Transverse colon (tissue), 4 donors: ENCODE results near the gene GOLGA3. TPM values are rescaled to one million over a fixed set of nuclear protein-coding genes. Genes with fewer than 3 reads are reported as not detected.

Experiments used
- DNase-seq: peaks from one replicate; pipeline ENCODE4 v3.0.0-alpha.2; 2019
- H3K27ac ChIP-seq, 4 donors: fragments of 200-600 bp; sonication (generic); 2 replicates each; pipeline ENCODE4 v1.5.1; 2016 to 2018; ENCODE audit warnings: inconsistent platforms in 4 of 4
- H3K27me3 ChIP-seq: fragments of 200-600 bp; sonication (generic); 2 replicates; pipeline ENCODE4 v1.5.1; 2017; ENCODE audit warnings: inconsistent platforms
- H3K36me3 ChIP-seq, 4 donors: fragments of 200-600 bp; sonication (generic); 2 replicates each; pipeline ENCODE4 v1.5.1; 2017 to 2019; ENCODE audit warnings: inconsistent platforms in 4 of 4
- H3K4me1 ChIP-seq, 4 donors: fragments of 200-600 bp; sonication (generic); 2 replicates each; pipeline ENCODE4 v1.5.1; 2017 to 2020; ENCODE audit warnings: inconsistent platforms in 4 of 4
- H3K4me3 ChIP-seq, 4 donors: fragments of 200-600 bp; sonication (generic); 1 replicate in 1 of 4; 2 replicates in 3 of 4; pipeline versions ENCODE4 v1.5.1 to v1.6.1; 2017 to 2019; ENCODE audit warnings: inconsistent platforms in 4 of 4
- H3K9me3 ChIP-seq, 2 donors: fragments of 200-600 bp; sonication (generic); 2 replicates each; pipeline ENCODE4 v1.5.1; 2017 to 2019; ENCODE audit warnings: inconsistent platforms in 2 of 2
- CTCF ChIP-seq, 5 experiments: fragments of 200-600 bp in 3 of 5; fragments of 450-650 bp in 2 of 5; sonication (generic) in 3 of 5; IDR thresholded peaks; 1 replicate in 2 of 5; 2 replicates in 3 of 5; pipeline ENCODE4 v1.5.1; 2016 to 2017; ENCODE audit warnings: antibody characterized with exemption in 5 of 5, inconsistent platforms in 3 of 5, mild to moderate bottlenecking in 2 of 5, moderate library complexity in 1 of 5
- EP300 ChIP-seq: sonication (generic); formaldehyde crosslinking; IDR thresholded peaks from one replicate; pipeline ENCODE4 v1.6.1; 2017; ENCODE audit warnings: antibody characterized with exemption, low read depth
- POLR2A ChIP-seq: fragments of 450-650 bp; IDR thresholded peaks from one replicate; pipeline ENCODE4 v1.6.1; 2016; ENCODE audit warnings: antibody characterized with exemption, mild to moderate bottlenecking, moderate library complexity
- POLR2AphosphoS5 ChIP-seq, 3 donors: sonication (generic); formaldehyde crosslinking; IDR thresholded peaks; one replicate each; pipeline ENCODE4 v1.6.1; 2016; ENCODE audit warnings: antibody characterized with exemption in 3 of 3
- WGBS, 2 donors: methylation state at CpG; one replicate each; pipeline ENCODE4 v1.1.5; 2018; ENCODE audit warnings: low coverage in 1 of 2; 5-methylcytosine and 5-hydroxymethylcytosine counted together
- in situ Hi-C, 4 donors: fragments of 200-750 bp; cut with MboI; loops; one replicate each; pipeline versions ENCODE4 v1.15.0 to v1.15.1; 2017; ENCODE audit warnings: low sequenced_read_pairs in 3 of 4, low pct_ligation_motif_present in 1 of 4, low pct_unique_long_range_greater_than_20kb in 1 of 4
- intact Hi-C: fragments of 100-400 bp; cut with DNase I; formaldehyde crosslinking; loops from one replicate; pipeline ENCODE4 v1.15.1; 2023; ENCODE audit warnings: low total_unique reads
- total RNA-seq, 4 donors: library from RNA; depleted of rRNA; stranded (reverse); fragments of >200 nt; gene quantifications; one replicate each; pipeline ENCODE4 v1.1.0, GENCODE V29; 2016

The GOLGA3 gene
- total RNA-seq, 4 donors from 2014 or later: 90.9 to 113 (median 99.9) TPM

- intact Hi-C loops: no loop called here
- no peak overlapping the region for H3K27ac ChIP-seq
- no peak for TF ChIP-seq POLR2AphosphoS5 (IDR thresholded peaks at IDR 0.05)
- no peak for TF ChIP-seq POLR2A
- no peak for TF ChIP-seq CTCF (IDR thresholded peaks at IDR 0.05)
- no peak for TF ChIP-seq EP300
- in situ Hi-C loops: no loop called here
- no peak for DNase-seq
- H3K27me3 ChIP-seq: no peaks in the 10 kb centered on the region
- 86 to 90% methylated on average over 8 to 25 of the region's 25 CpGs for WGBS, 2 donors
- no peaks in the 10 kb centered on the region for H3K9me3 ChIP-seq
- peaks cover 0 to 65% (median 31%) of the 10 kb centered on the region in 4 donors for H3K36me3 ChIP-seq
- no peaks in the 10 kb centered on the region for H3K4me1 ChIP-seq
- no peak overlapping the region for H3K4me3 ChIP-seq
Measured at GRCh38 chr12:132807295-132808092, 21.2 kb downstream of the GOLGA3 start.

GRCh38 chr12:132806857-132807256 is 21.8 kb downstream of the GOLGA3 start:
- intact Hi-C loops: no loop called here
- H3K27me3 ChIP-seq: no peaks in the 10 kb centered on the region
- H3K4me3 ChIP-seq: no peak overlapping the region
- peaks cover 0 to 64% (median 34%) of the 10 kb centered on the region in 4 donors for H3K36me3 ChIP-seq
- 73 to 92% methylated on average over 17 to 18 of the region's 18 CpGs for WGBS, 2 donors
- H3K9me3 ChIP-seq: no peaks in the 10 kb centered on the region
- TF ChIP-seq POLR2A (no peak), EP300 (no peak), CTCF (IDR thresholded peaks at IDR 0.05) (no peak), POLR2AphosphoS5 (IDR thresholded peaks at IDR 0.05) (no peak)
- H3K4me1 ChIP-seq: no peaks in the 10 kb centered on the region
- H3K27ac ChIP-seq: no peak overlapping the region
- no peak for DNase-seq
- in situ Hi-C loops: no loop called here

- TF ChIP-seq EP300: no peak
- Histone ChIP-seq H3K27ac (no peak overlapping the region), H3K36me3 (peaks cover 0 to 79% (median 40%) of the 10 kb centered on the region in 4 donors), H3K27me3 (no peaks in the 10 kb centered on the region), H3K9me3 (no peaks in the 10 kb centered on the region), H3K4me1 (no peaks in the 10 kb centered on the region), H3K4me3 (no peak overlapping the region)
- intact Hi-C loops: no loop called here
- DNase-seq: peak; percentile 57
- WGBS, 2 donors: 62 to 71% methylated on average over 13 to 16 of the region's 16 CpGs
- in situ Hi-C loops: no loop called here
Measured at GRCh38 chr12:132804426-132804861, 24.2 kb downstream of the GOLGA3 start.

GRCh38 chr12:132803888-132804287 is 24.8 kb downstream of the GOLGA3 start:
- Histone ChIP-seq H3K4me3 (no peak overlapping the region), H3K9me3 (no peaks in the 10 kb centered on the region), H3K27me3 (no peaks in the 10 kb centered on the region), H3K27ac (no peak overlapping the region), H3K36me3 (peaks cover 0 to 85% (median 45%) of the 10 kb centered on the region in 4 donors), H3K4me1 (no peaks in the 10 kb centered on the region)
- WGBS, 2 donors: 90% methylated on average over 15 of the region's 15 CpGs; no CpG with 5 or more reads in 1 of the 2 donors
- no peak for TF ChIP-seq POLR2AphosphoS5 (IDR thresholded peaks at IDR 0.05)
- TF ChIP-seq POLR2A: no peak
- TF ChIP-seq EP300: no peak
- no peak for TF ChIP-seq CTCF (IDR thresholded peaks at IDR 0.05)
- intact Hi-C loops (no loop called here), in situ Hi-C loops (no loop called here)
- no peak for DNase-seq
